Activated CD4-positive, alpha-beta T cell treated with anti-CD3 and anti-CD28 coated beads, Interleukin-2, amount 10 ng/mL, durations not matched to agents 24 days and 14 days (primary cell): ENCODE measurements around the gene ITGA2. TPM values are rescaled to one million over a fixed set of nuclear protein-coding genes. Genes with fewer than 3 reads are reported as not detected.

Experiments used
- DNase-seq: peaks from one replicate; pipeline ENCODE4 v3.0.0; 2022
- H3K27ac Mint-ChIP-seq: one replicate; pipeline ENCODE4 v1.8.0; 2022; ENCODE audit warnings: mild to moderate bottlenecking, mixed read lengths
- H3K27me3 Mint-ChIP-seq: one replicate; pipeline ENCODE4 v1.8.0; 2022; ENCODE audit warnings: mixed read lengths
- H3K36me3 Mint-ChIP-seq: one replicate; pipeline ENCODE4 v1.8.0; 2022; ENCODE audit warnings: low read depth, mild to moderate bottlenecking, mixed read lengths
- H3K4me1 Mint-ChIP-seq: one replicate; pipeline ENCODE4 v1.8.0; 2021; ENCODE audit warnings: mixed read lengths
- H3K4me3 Mint-ChIP-seq: one replicate; pipeline ENCODE4 v1.8.0; 2022; ENCODE audit warnings: mild to moderate bottlenecking, moderate library complexity, mixed read lengths
- H3K9me3 Mint-ChIP-seq: one replicate; pipeline ENCODE4 v1.8.0; 2021; ENCODE audit warnings: mixed read lengths
- intact Hi-C: fragments of 100-400 bp; cut with micrococcal nuclease; formaldehyde crosslinking; loops from one replicate; pipeline ENCODE4 v1.15.1; 2023
- total RNA-seq: library from RNA; stranded (reverse); gene quantifications from 2 replicates; pipeline ENCODE4 v1.2.3, GENCODE V29; 2022

Gene ITGA2
- total RNA-seq, 1 donor from 2014 or later, result 3.9 TPM

DNA sequence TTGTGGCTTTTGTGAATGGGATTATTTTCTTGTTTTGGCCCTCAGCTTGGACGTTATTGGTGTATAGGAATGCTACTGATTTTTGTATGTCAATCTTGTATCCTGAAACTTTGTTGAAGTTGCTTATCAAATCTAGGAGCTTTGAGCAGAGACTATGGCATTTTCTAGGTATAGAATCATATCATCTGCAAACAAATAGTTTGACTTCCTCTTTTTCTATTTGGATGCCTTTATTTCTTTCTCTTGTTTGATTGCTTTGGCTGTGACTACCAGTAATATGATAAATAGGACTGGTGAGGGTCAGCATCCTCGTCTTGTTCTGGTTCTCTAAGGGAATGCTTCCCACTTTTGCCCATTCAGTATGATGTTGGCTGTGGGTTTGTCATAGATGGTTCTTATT is 24.7 kb downstream of the ITGA2 start:
- H3K4me3 Mint-ChIP-seq, result no peak overlapping the region
- intact Hi-C loops, result no loop called here

DNA sequence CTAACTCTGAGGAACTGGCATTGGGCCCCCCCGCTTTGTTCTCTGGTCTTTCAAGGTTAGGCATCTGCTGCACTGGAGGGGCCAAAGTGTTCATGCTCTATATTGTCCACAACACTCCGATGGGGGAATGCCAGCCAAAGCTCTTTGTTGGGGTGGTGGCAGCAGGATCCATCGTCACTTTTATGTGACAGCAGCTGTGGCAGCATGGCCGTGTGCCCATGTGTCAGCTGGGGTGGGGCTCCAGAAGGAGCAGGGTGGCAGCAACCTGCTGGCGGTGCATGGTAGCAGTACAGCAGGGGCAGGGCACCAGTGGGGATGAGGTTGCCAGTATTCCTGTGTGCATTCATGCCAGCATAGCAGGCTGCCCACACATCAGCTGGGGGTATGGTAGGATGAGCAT is 28.2 kb downstream of the ITGA2 start:
- Mint-ChIP-seq H3K4me3 (no peak overlapping the region), H3K27ac (no peak overlapping the region), H3K27me3 (peaks cover 11% of the 10 kb centered on the region), H3K4me1 (peaks cover 36% of the 10 kb centered on the region), H3K9me3 (peaks cover 32% of the 10 kb centered on the region), H3K36me3 (peaks cover 29% of the 10 kb centered on the region)
- DNase-seq, result no peak
- intact Hi-C loops, result no loop called here

More for the DNA sequence above, 24.7 kb downstream of the ITGA2 start:
- H3K9me3 Mint-ChIP-seq, result peaks cover 32% of the 10 kb centered on the region
- peaks cover 42% of the 10 kb centered on the region for H3K36me3 Mint-ChIP-seq
- DNase-seq, result no peak
- no peak overlapping the region for H3K27ac Mint-ChIP-seq
- H3K4me1 Mint-ChIP-seq, result peaks cover 50% of the 10 kb centered on the region
- peaks cover 11% of the 10 kb centered on the region for H3K27me3 Mint-ChIP-seq

DNA sequence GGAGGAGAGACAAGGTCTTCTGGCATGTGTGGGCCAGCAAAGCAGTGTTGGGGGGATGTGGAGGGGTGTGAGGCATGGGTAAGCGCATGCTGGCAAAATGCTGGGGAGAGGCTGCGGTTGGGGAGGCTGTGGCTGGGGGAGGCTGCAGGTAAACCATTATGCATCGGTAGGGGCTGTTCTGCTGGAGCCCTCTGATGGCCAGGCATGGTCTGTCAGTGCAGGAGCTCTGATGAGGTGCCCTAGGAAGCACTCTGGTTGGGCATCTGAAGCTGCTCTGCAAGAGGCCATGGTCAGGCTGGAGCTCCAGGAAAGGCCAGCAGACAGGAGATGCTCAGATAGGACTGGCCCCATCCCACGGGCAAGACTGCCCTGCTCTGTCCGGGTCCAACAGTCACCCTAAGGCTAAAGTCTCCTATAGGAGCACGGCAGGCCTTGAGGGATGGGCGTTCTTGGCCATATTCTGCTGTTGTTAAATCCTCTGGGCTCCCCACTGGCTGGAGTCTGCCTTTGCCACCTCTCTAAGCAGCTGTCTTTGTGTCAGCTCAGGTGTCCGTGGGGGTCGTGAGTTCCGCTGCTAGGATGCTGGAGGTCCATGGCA is 28.7 kb downstream of the ITGA2 start:
- H3K4me1 Mint-ChIP-seq, result peaks cover 36% of the 10 kb centered on the region
- no peak for DNase-seq
- H3K27me3 Mint-ChIP-seq, result peaks cover 11% of the 10 kb centered on the region
- H3K9me3 Mint-ChIP-seq, result peaks cover 32% of the 10 kb centered on the region
- no peak overlapping the region for H3K4me3 Mint-ChIP-seq
- intact Hi-C loops, result no loop called here
- no peak overlapping the region for H3K27ac Mint-ChIP-seq
- peaks cover 29% of the 10 kb centered on the region for H3K36me3 Mint-ChIP-seq

DNA sequence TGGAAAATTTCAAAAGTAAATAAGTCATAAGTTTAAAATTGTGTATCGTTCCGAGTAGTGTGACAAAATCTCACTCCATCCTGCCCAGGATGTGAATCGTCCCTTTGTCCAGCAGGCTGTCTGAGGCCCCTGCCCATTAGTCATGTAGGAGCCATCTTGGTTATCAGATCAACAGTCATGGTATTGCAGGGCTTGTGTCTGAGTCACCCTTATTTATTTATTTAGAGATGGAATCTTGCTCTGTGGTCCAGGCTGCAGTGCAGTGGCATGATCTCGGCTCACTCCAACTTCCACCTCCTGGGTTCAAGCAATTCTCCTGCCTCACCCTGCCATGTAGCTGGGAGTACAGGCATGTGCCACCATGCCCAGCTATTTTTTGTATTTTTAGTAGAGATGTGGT is 30.2 kb downstream of the ITGA2 start:
- peaks cover 7% of the 10 kb centered on the region for H3K27me3 Mint-ChIP-seq
- H3K36me3 Mint-ChIP-seq, result peaks cover 21% of the 10 kb centered on the region
- intact Hi-C loops, result no loop called here
- no peak overlapping the region for H3K27ac Mint-ChIP-seq
- DNase-seq, result no peak
- H3K9me3 Mint-ChIP-seq, result peaks cover 27% of the 10 kb centered on the region
- peaks cover 32% of the 10 kb centered on the region for H3K4me1 Mint-ChIP-seq
- H3K4me3 Mint-ChIP-seq, result no peak overlapping the region

DNA sequence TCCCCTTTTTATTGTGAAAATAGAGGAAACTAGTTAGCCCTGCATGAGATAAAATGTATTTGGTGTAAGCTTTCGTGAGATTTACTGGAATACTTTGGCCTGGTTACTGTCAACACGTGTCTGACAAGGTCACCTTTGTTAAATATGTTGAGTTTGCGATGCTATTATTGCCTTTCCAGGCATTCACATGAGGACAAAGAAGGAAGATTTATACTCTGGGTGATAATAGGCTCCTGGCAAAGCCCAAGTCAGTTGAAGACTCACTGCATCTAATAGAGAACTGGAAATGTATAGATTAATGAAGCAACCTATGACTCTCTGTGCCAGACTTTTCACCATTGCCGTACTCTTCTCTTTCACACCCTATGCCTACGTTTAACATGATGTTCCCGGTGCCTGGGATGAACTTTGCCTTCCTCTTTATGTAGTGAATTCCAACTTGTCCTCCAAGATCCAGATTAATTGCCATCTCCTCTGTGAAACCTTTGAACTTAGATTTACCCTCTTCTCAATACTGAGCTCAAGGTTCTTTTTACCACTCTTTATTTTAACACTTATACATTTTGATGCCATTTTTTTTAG is 33.9 kb downstream of the ITGA2 start:
- Mint-ChIP-seq H3K4me3 (no peak overlapping the region), H3K36me3 (peaks cover 2% of the 10 kb centered on the region), H3K4me1 (peaks cover 8% of the 10 kb centered on the region), H3K9me3 (no peaks in the 10 kb centered on the region), H3K27ac (no peak overlapping the region), H3K27me3 (no peaks in the 10 kb centered on the region)
- no peak for DNase-seq
- intact Hi-C loops, result loop anchor here (1.0 kb wide), 1 partner anchor 13 kb away; no protein-coding TSS in a partner anchor

DNA sequence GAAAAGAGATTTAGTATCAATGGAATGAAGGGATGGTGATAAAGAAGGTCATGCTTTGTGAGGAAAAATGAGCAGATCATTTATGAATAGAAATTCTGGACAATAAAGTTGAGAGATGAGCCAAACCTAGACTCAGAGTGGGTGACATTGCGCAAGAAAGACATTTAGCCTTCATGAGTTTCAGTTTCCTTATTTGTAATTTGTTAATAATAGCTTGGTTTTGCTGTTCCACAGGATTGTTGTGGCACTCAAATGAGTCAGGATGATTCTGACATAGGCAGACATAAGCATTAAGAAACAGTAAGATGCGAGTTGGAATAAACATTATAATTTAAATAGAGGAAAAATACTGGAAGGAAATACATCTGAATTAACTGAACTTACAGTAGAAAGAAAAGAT is 34.8 kb downstream of the ITGA2 start:
- H3K27me3 Mint-ChIP-seq, result no peaks in the 10 kb centered on the region
- no peak overlapping the region for H3K4me3 Mint-ChIP-seq
- no peak overlapping the region for H3K27ac Mint-ChIP-seq
- peak; percentile 54 for DNase-seq
- H3K4me1 Mint-ChIP-seq, result peaks cover 10% of the 10 kb centered on the region
- intact Hi-C loops, result loop anchor here (1.0 kb wide), 1 partner anchor 14 kb away; no protein-coding TSS in a partner anchor
- no peaks in the 10 kb centered on the region for H3K9me3 Mint-ChIP-seq
- H3K36me3 Mint-ChIP-seq, result peaks cover 5% of the 10 kb centered on the region

DNA sequence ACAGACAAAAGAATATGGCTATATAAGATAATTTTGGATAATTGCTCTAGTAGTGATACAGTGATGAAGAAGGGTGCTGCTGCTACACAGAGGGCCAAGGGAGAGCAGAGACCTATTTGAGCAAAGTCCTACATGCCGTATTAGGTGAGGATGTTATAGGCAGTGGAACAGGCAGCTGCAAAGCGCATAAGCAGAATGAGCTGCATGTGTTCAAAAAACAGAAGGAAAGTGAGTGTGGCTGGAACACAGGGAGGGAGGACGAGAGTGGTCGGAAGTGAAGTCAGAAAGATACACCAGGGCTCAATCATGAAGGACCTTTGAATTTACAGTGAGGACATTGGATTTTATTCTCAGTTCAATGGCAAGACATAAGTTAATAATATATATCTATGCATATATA is 35.4 kb downstream of the ITGA2 start:
- no peak overlapping the region for H3K4me3 Mint-ChIP-seq
- intact Hi-C loops, result no loop called here
- peaks cover 14% of the 10 kb centered on the region for H3K4me1 Mint-ChIP-seq
- H3K27ac Mint-ChIP-seq, result no peak overlapping the region
- H3K9me3 Mint-ChIP-seq, result no peaks in the 10 kb centered on the region
- peak; percentile 55 for DNase-seq
- H3K27me3 Mint-ChIP-seq, result no peaks in the 10 kb centered on the region
- H3K36me3 Mint-ChIP-seq, result peaks cover 8% of the 10 kb centered on the region

DNA sequence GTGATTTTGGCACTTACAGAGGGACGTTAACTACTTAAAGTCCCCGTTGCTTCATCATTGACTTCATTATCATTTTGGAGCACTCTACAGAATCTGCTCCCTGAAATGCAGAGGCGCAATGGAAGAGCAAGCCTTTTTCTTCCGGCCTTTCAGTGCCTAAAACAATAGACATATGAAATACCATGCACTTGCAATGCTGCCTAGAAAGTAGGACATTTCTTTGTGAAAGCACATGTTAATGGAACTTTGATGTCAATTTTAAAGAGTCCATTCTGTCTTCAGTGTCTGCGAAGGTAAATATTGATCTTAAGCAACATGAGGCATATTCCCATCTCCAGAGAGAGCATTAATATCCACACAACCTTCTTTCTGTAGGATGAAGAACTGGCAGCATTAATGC is 36.3 kb downstream of the ITGA2 start:
- no peaks in the 10 kb centered on the region for H3K9me3 Mint-ChIP-seq
- intact Hi-C loops, result no loop called here
- peaks cover 23% of the 10 kb centered on the region for H3K4me1 Mint-ChIP-seq
- DNase-seq, result no peak
- H3K4me3 Mint-ChIP-seq, result no peak overlapping the region
- H3K36me3 Mint-ChIP-seq, result peaks cover 13% of the 10 kb centered on the region
- no peak overlapping the region for H3K27ac Mint-ChIP-seq
- H3K27me3 Mint-ChIP-seq, result no peaks in the 10 kb centered on the region

DNA sequence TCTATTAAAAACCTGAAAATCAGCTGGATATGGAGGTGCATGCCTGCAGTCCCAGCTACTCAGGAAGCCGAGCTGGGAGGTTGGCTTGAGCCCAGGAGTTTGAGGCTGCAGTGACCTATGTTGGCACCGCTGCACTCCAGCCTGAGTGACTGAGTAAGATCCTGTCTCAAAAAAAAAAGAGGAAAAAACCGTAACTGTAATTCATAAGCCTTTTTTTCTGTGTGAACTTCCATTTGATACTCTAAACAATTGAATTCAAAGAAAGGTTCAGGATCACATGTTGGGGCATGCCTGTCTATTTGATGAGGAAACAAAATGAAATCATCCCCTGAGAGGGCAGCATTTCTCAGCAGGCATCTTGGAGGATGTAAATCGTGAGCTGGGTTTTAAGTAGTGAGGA is 38.8 kb downstream of the ITGA2 start:
- Mint-ChIP-seq H3K36me3 (peaks cover 15% of the 10 kb centered on the region), H3K27ac (no peak overlapping the region), H3K4me1 (peaks cover 36% of the 10 kb centered on the region), H3K4me3 (no peak overlapping the region), H3K9me3 (no peaks in the 10 kb centered on the region), H3K27me3 (no peaks in the 10 kb centered on the region)
- intact Hi-C loops, result no loop called here
- DNase-seq, result no peak

DNA sequence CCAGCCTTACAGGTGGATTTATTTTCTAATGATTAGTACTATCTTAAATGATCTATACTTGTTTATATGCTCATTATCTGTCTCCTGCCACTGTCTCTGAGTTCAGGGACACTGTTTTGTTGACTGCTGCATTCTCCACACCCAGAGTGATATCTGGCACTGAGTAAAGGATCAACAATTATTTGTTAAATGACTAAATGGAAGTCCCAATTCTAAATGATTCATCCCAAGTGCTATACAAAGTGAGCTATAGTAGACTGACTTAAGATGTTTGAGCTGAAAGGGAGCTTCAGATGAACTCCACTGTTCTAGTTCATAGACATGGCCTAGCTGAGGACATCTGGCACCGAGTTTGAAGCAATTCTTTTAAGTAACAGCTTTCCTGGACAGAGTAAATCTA is 40.5 kb downstream of the ITGA2 start:
- Mint-ChIP-seq H3K9me3 (no peaks in the 10 kb centered on the region), H3K36me3 (peaks cover 19% of the 10 kb centered on the region), H3K4me1 (peaks cover 41% of the 10 kb centered on the region), H3K4me3 (no peak overlapping the region), H3K27me3 (no peaks in the 10 kb centered on the region), H3K27ac (peak overlapping the region; percentile 52)
- DNase-seq, result no peak
- intact Hi-C loops, result loop anchor here (2.0 to 5.0 kb wide), 2 partner anchors 59 to 302 kb away; no protein-coding TSS in a partner anchor

DNA sequence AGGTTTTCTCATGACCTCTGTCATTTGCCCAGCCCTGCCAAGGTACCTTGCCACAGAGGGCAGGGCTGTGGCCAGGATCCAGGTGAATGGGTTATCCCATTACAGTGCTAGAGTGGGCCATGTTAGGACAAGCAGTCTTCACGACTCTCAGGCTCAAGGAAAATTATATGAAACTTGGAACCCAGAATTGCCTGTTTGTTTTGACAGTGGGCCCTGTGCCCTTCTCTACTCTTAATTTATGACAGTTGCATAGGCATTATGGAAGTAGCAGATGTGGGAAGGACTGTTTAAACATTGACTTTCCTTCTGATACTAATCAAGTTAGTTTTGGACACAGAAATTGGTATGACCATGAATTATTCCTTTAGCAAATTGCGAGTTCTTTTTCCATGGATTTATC is 41.7 kb downstream of the ITGA2 start:
- no peak for DNase-seq
- Mint-ChIP-seq H3K4me3 (no peak overlapping the region), H3K27ac (peak overlapping the region; percentile 80), H3K4me1 (peaks cover 49% of the 10 kb centered on the region), H3K27me3 (no peaks in the 10 kb centered on the region), H3K9me3 (no peaks in the 10 kb centered on the region), H3K36me3 (peaks cover 20% of the 10 kb centered on the region)
- intact Hi-C loops, result loop anchor here (1.0 to 5.0 kb wide), 7 partner anchors 10 to 304 kb away; no protein-coding TSS in a partner anchor

DNA sequence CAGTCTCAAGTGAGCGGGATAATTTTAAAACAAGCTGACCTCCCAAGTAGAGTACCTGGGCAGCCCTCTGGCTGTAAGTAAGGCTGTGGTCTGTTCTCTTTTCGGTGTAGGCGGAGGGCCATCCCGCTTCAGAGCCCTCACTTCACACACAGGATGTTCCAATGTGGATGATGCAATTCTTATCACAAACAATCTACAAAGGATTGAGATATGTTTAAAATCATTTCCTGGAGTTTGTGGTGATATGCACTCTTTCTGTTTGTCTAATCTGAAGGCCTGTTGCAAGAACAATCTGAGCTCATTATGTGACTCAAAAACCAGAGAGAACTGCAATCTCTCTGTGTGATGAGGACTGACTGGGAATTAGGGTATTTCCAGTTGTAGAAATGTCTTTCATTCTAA is 42.5 kb downstream of the ITGA2 start:
- peak overlapping the region; percentile 53 for H3K4me3 Mint-ChIP-seq
- H3K27ac Mint-ChIP-seq, result peak overlapping the region; percentile 80
- H3K4me1 Mint-ChIP-seq, result peaks cover 57% of the 10 kb centered on the region
- DNase-seq, result peak; percentile 86
- H3K36me3 Mint-ChIP-seq, result peaks cover 27% of the 10 kb centered on the region
- no peaks in the 10 kb centered on the region for H3K9me3 Mint-ChIP-seq
- H3K27me3 Mint-ChIP-seq, result no peaks in the 10 kb centered on the region
- intact Hi-C loops, result loop anchor here (1.0 to 5.0 kb wide), 7 partner anchors 10 to 304 kb away; no protein-coding TSS in a partner anchor

DNA sequence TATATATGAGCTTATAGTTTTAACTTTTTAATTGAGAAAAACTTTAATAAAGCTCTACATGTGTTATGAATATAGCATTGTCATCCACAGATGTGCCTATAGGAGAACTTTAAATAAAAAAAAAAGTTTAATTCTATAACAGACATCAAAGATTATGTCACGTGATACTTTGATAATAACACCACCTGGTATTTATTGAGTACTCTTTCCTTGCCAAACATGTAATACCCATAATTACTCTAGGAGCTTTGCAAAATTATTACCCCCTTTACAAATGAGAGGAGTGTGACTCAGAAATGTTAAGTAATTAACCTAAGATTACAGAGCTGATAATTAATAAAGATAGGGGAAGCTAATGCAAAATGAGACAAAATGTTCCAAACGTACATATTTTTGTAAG is 43.0 kb downstream of the ITGA2 start:
- Mint-ChIP-seq H3K9me3 (no peaks in the 10 kb centered on the region), H3K27ac (peak overlapping the region; percentile 80), H3K36me3 (peaks cover 27% of the 10 kb centered on the region), H3K4me3 (peak overlapping the region; percentile 12), H3K27me3 (no peaks in the 10 kb centered on the region), H3K4me1 (peaks cover 60% of the 10 kb centered on the region)
- DNase-seq, result no peak
- intact Hi-C loops, result loop anchor here (5.0 kb wide), 1 partner anchor 305 kb away; no protein-coding TSS in a partner anchor

DNA sequence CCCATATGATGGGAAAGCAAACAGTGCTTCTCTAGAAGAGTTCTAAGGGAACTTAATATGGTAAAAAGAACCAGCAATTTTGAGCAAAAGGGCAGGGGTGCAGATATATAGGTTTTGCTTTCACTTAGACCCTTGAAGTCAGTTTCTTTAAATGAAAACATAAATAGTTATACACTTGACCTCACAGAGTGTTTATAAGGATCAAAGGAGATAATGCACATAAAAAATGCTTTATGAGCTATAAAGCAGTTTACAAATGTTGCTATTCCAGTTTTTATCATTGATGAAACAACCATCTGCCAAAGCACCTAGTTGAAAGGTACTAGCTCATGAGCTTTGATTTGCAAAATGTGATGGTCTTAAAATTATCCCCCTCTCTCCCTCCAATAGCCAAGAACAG is 45.7 kb downstream of the ITGA2 start:
- no peak for DNase-seq
- no peaks in the 10 kb centered on the region for H3K27me3 Mint-ChIP-seq
- H3K36me3 Mint-ChIP-seq, result peaks cover 29% of the 10 kb centered on the region
- intact Hi-C loops, result loop anchor here (5.0 kb wide), 1 partner anchor 308 kb away; no protein-coding TSS in a partner anchor
- no peaks in the 10 kb centered on the region for H3K9me3 Mint-ChIP-seq
- H3K4me3 Mint-ChIP-seq, result no peak overlapping the region
- H3K4me1 Mint-ChIP-seq, result peaks cover 67% of the 10 kb centered on the region
- H3K27ac Mint-ChIP-seq, result no peak overlapping the region
